GM12865 (cell line): ENCODE data around the gene CYSLTR1.
"Not testable (repeated sequence)": the region's sequence is repeated elsewhere in the genome, so short reads cannot be mapped to it uniquely, and the experiment has no call there.

Source experiments
- DNase-seq: peaks from one replicate; pipeline ENCODE4 v3.0.0; 2010; ENCODE audit warnings: low read depth
- H3K4me3 ChIP-seq: 2 replicates; pipeline ENCODE4 v1.5.1; 2011; ENCODE audit warnings: mild to moderate bottlenecking, low read depth, low read length, control low read depth
- CTCF ChIP-seq: IDR thresholded peaks from 2 replicates; pipeline ENCODE4 v1.5.1; 2011; ENCODE audit warnings: low read length, control low read depth, low read depth, inconsistent platforms; ENCODE audit not compliant: insufficient read depth; ENCODE audit errors: missing control alignments

Gene CYSLTR1

GRCh38 chrX:78283511-78283910 is 43.9 kb downstream of the CYSLTR1 start:
- H3K4me3 ChIP-seq, result no peak overlapping the region
- DNase-seq, result no peak
- TF ChIP-seq CTCF, result no peak

GRCh38 chrX:78237127-78237526 is 90.3 kb downstream of the CYSLTR1 start:
- no peak for TF ChIP-seq CTCF
- no peak overlapping the region for H3K4me3 ChIP-seq
- peak; percentile 0 for DNase-seq

- DNase-seq, H3K4me3 ChIP-seq: not testable (repeated sequence)
These were observed 101.4 kb downstream of the CYSLTR1 start for GRCh38 chrX:78226047-78226446.
